Astrocyte (in vitro differentiated cells and primary cell): ENCODE measurements around the gene MYRIP. TPM values are rescaled to one million over a fixed set of nuclear protein-coding genes. Genes with fewer than 3 reads are reported as not detected.
"Not testable (repeated sequence)": the region's sequence is repeated elsewhere in the genome, so short reads cannot be mapped to it uniquely, and the experiment has no call there.

Source experiments
- DNase-seq: peaks from one replicate; pipeline ENCODE4 v3.0.0-alpha.2; 2010; ENCODE audit warnings: low read depth
- FAIRE-seq: peaks from 2 replicates; lab custom pipeline; 2011; peaks lifted over from hg19 to GRCh38; lab: Jason Lieb, UNC
- H2AFZ ChIP-seq: 2 replicates; pipeline ENCODE4 v1.6.0; 2012; ENCODE audit warnings: low read depth, low read length, inconsistent platforms
- H3K27ac ChIP-seq: 2 replicates; pipeline ENCODE4 v1.5.1; 2011; ENCODE audit warnings: low read depth, low read length, inconsistent platforms
- H3K27me3 ChIP-seq: 2 replicates; pipeline ENCODE4 v1.6.0; 2011; ENCODE audit warnings: low read length, inconsistent platforms; ENCODE audit not compliant: insufficient read depth
- H3K36me3 ChIP-seq: 2 replicates; pipeline ENCODE4 v1.5.1; 2011; ENCODE audit warnings: low read length, inconsistent platforms; ENCODE audit not compliant: insufficient read depth
- H3K4me1 ChIP-seq: 2 replicates; pipeline ENCODE4 v1.5.1; 2011; ENCODE audit warnings: low read length, inconsistent platforms; ENCODE audit not compliant: insufficient read depth
- H3K4me2 ChIP-seq: 2 replicates; pipeline ENCODE4 v1.6.0; 2012; ENCODE audit warnings: low read length, inconsistent platforms
- H3K4me3 ChIP-seq: 2 replicates; pipeline ENCODE4 v1.5.1; 2011; ENCODE audit warnings: low read depth, mild to moderate bottlenecking, low read length, inconsistent platforms; ENCODE audit not compliant: insufficient read depth
- H3K79me2 ChIP-seq: 2 replicates; pipeline ENCODE4 v1.6.0; 2012; ENCODE audit warnings: mild to moderate bottlenecking, low read length, inconsistent platforms; ENCODE audit not compliant: insufficient read depth
- H3K9ac ChIP-seq: 2 replicates; pipeline ENCODE4 v1.6.0; 2012; ENCODE audit warnings: mild to moderate bottlenecking, low read length, inconsistent platforms
- H3K9me3 ChIP-seq: 2 replicates; pipeline ENCODE4 v1.5.1; 2012; ENCODE audit warnings: low read depth, mild to moderate bottlenecking, low read length, inconsistent platforms; ENCODE audit not compliant: insufficient read depth
- H4K20me1 ChIP-seq: 2 replicates; pipeline ENCODE4 v1.6.0; 2012; ENCODE audit warnings: low read length, inconsistent platforms; ENCODE audit not compliant: insufficient read depth
- H3K27ac Mint-ChIP-seq: one replicate; pipeline ENCODE4 v1.8.0; 2021; ENCODE audit warnings: mild to moderate bottlenecking, mixed read lengths; ENCODE audit not compliant: unreplicated experiment
- H3K27me3 Mint-ChIP-seq: one replicate; pipeline ENCODE4 v1.8.0; 2021; ENCODE audit warnings: low read depth, mixed read lengths; ENCODE audit not compliant: unreplicated experiment
- H3K36me3 Mint-ChIP-seq: one replicate; pipeline ENCODE4 v1.8.0; 2021; ENCODE audit warnings: low read depth, mixed read lengths; ENCODE audit not compliant: unreplicated experiment
- H3K4me1 Mint-ChIP-seq: one replicate; pipeline ENCODE4 v1.8.0; 2021; ENCODE audit warnings: low read depth, mixed read lengths; ENCODE audit not compliant: unreplicated experiment
- H3K4me3 Mint-ChIP-seq: one replicate; pipeline ENCODE4 v1.8.0; 2021; ENCODE audit warnings: mild to moderate bottlenecking, moderate library complexity, mixed read lengths; ENCODE audit not compliant: unreplicated experiment
- H3K9me3 Mint-ChIP-seq: one replicate; pipeline ENCODE4 v1.8.0; 2021; ENCODE audit warnings: mild to moderate bottlenecking, mixed read lengths; ENCODE audit not compliant: unreplicated experiment
- EZH2 ChIP-seq: IDR thresholded peaks from 2 replicates; pipeline ENCODE4 v1.6.1; 2012; ENCODE audit warnings: mild to moderate bottlenecking, low read length, inconsistent platforms; ENCODE audit not compliant: insufficient read depth
- total RNA-seq: library from RNA; stranded (reverse); gene quantifications from 2 replicates; pipeline ENCODE4 v1.2.1, GENCODE V29; 2021
- TF ChIP-seq, protein P1 (sequence below): IDR thresholded peaks from 2 replicates; pipeline ENCODE4 v1.5.1; 2011; ENCODE audit warnings: low read depth, mild to moderate bottlenecking, inconsistent platforms, low read length, moderate library complexity; ENCODE audit not compliant: insufficient read depth

The MYRIP gene
- total RNA-seq, 1 donor from 2014 or later = 0.07 TPM

DNA sequence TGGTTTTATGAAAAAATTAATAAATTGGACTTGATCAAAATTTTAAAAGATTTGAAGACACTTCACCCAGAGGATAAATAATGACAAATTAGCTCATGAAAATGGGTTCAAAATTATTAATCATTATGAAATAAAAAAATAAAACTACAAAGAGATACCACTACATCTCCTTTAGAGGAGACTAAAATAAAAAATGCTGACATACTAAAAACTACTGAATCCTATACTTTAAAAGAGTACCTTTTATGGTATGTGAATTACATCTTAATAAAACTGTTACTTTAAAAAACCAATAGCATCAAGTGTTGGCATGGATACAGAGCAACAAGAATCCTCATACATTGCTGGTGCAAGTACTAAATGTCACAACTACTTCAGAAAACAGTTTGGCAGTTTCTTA lies 46.0 kb upstream of the MYRIP start:
- Mint-ChIP-seq H3K4me3 (no peak overlapping the region), H3K27ac (no peak overlapping the region), H3K36me3 (no peaks in the 10 kb centered on the region), H3K4me1 (no peaks in the 10 kb centered on the region), H3K9me3 (peaks cover 3% of the 10 kb centered on the region), H3K27me3 (peaks cover 4% of the 10 kb centered on the region)
- Histone ChIP-seq H3K9ac (no peak overlapping the region), H3K79me2 (no peaks in the 10 kb centered on the region), H3K4me1 (no peaks in the 10 kb centered on the region), H3K4me2 (no peak overlapping the region), H3K36me3 (no peaks in the 10 kb centered on the region), H2AFZ (no peak overlapping the region), H4K20me1 (no peaks in the 10 kb centered on the region), H3K9me3 (no peaks in the 10 kb centered on the region), H3K27me3 (no peaks in the 10 kb centered on the region), H3K27ac (no peak overlapping the region), H3K4me3 (no peak overlapping the region)
- FAIRE-seq = no peak
- TF ChIP-seq EZH2 = no peak
- TF ChIP-seq, protein P1, sequence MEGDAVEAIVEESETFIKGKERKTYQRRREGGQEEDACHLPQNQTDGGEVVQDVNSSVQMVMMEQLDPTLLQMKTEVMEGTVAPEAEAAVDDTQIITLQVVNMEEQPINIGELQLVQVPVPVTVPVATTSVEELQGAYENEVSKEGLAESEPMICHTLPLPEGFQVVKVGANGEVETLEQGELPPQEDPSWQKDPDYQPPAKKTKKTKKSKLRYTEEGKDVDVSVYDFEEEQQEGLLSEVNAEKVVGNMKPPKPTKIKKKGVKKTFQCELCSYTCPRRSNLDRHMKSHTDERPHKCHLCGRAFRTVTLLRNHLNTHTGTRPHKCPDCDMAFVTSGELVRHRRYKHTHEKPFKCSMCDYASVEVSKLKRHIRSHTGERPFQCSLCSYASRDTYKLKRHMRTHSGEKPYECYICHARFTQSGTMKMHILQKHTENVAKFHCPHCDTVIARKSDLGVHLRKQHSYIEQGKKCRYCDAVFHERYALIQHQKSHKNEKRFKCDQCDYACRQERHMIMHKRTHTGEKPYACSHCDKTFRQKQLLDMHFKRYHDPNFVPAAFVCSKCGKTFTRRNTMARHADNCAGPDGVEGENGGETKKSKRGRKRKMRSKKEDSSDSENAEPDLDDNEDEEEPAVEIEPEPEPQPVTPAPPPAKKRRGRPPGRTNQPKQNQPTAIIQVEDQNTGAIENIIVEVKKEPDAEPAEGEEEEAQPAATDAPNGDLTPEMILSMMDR = no peak
- DNase-seq = no peak

DNA sequence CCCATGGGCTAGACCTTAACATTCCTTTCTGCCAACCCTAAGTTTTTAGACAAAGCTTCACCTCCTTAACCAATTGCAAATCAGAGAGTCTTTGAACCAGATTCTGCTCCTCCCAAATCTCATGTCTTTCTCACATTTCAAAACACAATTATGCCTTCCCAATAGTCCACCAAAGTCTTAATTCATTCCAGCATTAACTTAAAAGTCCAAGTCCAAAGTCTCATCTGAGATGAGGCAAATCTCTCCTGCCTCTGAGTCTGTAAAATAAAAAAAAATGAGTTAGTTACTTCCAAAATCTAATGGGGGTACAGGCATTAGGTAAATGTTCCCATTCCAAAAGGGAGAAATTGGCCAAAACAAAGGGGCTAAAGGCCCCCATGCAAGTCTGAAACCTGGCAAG lies 43.8 kb upstream of the MYRIP start:
- FAIRE-seq = no peak
- H3K4me3 Mint-ChIP-seq = no peak overlapping the region

DNA sequence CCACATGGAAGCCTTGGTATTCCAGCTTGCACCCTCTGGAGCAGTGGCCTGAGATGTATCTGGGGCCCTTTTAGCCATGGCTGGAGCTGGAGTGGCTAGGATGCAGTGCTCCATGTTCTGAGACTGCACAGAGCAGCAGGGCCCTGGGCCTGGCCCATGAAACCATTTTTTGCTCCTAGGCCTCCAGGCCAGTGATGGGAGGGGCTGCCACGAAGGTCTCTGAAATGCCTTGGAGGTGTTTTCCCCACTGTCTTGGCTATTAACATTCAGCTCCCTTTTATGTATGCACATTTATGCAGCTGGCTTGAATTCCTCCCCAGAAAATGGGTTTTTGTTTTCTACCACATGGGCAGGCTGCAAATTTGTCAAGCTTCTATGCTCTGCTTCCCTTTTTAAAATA lies 43.0 kb upstream of the MYRIP start:
- Mint-ChIP-seq H3K4me3 (no peak overlapping the region), H3K27me3 (no peaks in the 10 kb centered on the region), H3K36me3 (no peaks in the 10 kb centered on the region), H3K27ac (no peak overlapping the region), H3K9me3 (peaks cover 3% of the 10 kb centered on the region), H3K4me1 (no peaks in the 10 kb centered on the region)
- no peak overlapping the region for H3K9ac ChIP-seq
- no peaks in the 10 kb centered on the region for H3K36me3 ChIP-seq
- H3K79me2 ChIP-seq = no peaks in the 10 kb centered on the region
- no peaks in the 10 kb centered on the region for H4K20me1 ChIP-seq
- FAIRE-seq (no peak), DNase-seq (no peak)
- no peak overlapping the region for H2AFZ ChIP-seq
- TF ChIP-seq, protein P1 = no peak
- TF ChIP-seq EZH2 = no peak
- H3K4me1 ChIP-seq = no peaks in the 10 kb centered on the region
- H3K27ac ChIP-seq = no peak overlapping the region
- H3K27me3 ChIP-seq = no peaks in the 10 kb centered on the region
- no peaks in the 10 kb centered on the region for H3K9me3 ChIP-seq
- H3K4me3 ChIP-seq = no peak overlapping the region
- no peak overlapping the region for H3K4me2 ChIP-seq

More for the DNA sequence above, 43.8 kb upstream of the MYRIP start:
- DNase-seq = no peak
- Histone ChIP-seq H3K9ac (no peak overlapping the region), H3K27me3 (no peaks in the 10 kb centered on the region), H3K79me2 (no peaks in the 10 kb centered on the region), H3K9me3 (no peaks in the 10 kb centered on the region), H3K36me3 (no peaks in the 10 kb centered on the region), H4K20me1 (no peaks in the 10 kb centered on the region), H3K27ac (no peak overlapping the region), H3K4me2 (no peak overlapping the region), H3K4me3 (no peak overlapping the region), H2AFZ (no peak overlapping the region), H3K4me1 (no peaks in the 10 kb centered on the region)
- no peaks in the 10 kb centered on the region for H3K36me3 Mint-ChIP-seq
- no peak overlapping the region for H3K27ac Mint-ChIP-seq
- peaks cover 4% of the 10 kb centered on the region for H3K27me3 Mint-ChIP-seq
- no peaks in the 10 kb centered on the region for H3K4me1 Mint-ChIP-seq
- TF ChIP-seq, protein P1 = no peak
- no peak for TF ChIP-seq EZH2
- peaks cover 6% of the 10 kb centered on the region for H3K9me3 Mint-ChIP-seq

DNA sequence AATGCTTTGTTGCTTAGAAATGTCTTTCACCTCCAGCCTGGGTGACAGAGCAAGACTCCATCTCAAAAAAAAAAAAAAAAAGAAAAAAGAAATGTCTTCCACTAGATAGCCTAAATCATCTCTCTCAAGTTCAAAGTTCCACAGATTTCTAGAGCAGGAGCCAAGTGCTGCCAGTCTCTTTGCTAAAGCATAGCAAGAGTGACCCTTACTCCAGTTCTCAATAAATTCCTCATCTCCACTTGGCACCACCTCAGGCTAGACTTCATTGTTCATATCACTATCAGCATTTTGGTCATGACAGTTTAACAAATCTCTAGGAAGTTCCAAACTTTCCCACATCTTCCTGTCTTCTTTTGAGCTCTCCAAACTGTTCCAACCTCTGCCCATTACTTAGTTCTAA lies 42.5 kb upstream of the MYRIP start:
- not testable (repeated sequence) for H3K36me3 ChIP-seq, DNase-seq, H3K27ac Mint-ChIP-seq, H3K4me1 Mint-ChIP-seq, H3K9me3 Mint-ChIP-seq, H3K4me1 ChIP-seq, H3K4me3 ChIP-seq, H2AFZ ChIP-seq, H3K27me3 Mint-ChIP-seq, H3K9ac ChIP-seq, H3K79me2 ChIP-seq, FAIRE-seq, H3K4me3 Mint-ChIP-seq, H3K4me2 ChIP-seq, H3K27ac ChIP-seq, H3K36me3 Mint-ChIP-seq, H3K27me3 ChIP-seq, H3K9me3 ChIP-seq, H4K20me1 ChIP-seq
